GM19372 (cell line): ENCODE measurements around the gene SLC39A5.
A peak's percentile ranks its signal among the peaks of the same experiment; 100 is the strongest.

Source experiments
- ATAC-seq: cut with Tn5 transposase; IDR thresholded peaks from one replicate; pipeline ENCODE4 v1.9.1; 2021; ENCODE audit warnings: mild to moderate bottlenecking, low read depth, moderate library complexity; ENCODE audit not compliant: unreplicated experiment

Gene SLC39A5

DNA sequence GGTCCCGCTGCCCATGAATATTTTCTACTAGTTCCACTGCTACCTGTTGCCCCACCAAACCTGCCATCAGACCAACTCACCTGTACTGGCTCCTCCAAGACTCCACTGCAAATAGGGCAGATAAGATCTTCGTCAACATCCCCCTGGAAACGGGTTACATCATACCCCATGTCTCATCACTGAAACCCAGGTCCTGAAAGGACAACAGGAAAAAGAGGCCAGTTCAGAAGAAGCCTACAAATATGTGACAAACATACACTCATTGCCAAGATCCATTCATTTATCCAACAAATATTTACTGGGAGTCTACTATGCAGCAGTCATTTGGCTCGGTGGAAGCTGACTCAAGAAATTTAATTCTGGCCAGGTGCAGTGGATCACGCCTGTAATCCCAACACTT is 16.0 kb upstream of the SLC39A5 start:
- ATAC-seq: no peak

- ATAC-seq: no peak
Observed at GRCh38 chr12:56216461-56216860, 13.4 kb upstream of the SLC39A5 start.

GRCh38 chr12:56219840-56220239 is 10.0 kb upstream of the SLC39A5 start:
- ATAC-seq: no peak

DNA sequence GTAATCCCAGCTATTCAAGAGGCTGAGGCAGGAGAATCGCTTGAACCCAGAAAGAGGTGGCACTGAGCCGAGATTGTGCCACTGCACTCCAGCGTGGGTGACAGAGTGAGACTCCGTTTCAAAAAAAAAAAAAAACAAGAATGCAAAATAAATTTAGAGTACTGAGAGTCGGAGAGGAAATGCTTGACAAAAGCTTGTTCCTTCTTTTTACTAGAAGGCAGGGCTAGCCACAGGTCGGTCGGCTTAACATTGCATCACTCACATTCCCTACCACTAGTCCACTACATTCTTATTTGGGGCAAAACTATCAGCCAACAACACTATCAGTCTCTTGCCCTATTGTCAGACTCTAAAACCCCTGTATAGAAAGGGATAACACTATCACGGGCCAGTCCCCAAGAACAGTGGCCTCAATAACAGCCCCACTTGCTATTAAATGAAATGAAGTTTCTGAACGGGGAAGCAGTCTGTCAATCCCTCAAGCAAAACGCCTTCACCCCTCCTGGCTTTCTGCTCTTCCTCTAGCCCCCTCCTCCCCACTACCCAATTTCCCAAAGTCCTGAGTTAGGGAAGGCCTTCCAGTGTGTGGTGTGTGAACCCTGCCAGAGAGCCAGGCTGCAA is 9.1 kb upstream of the SLC39A5 start:
- ATAC-seq: no peak

DNA sequence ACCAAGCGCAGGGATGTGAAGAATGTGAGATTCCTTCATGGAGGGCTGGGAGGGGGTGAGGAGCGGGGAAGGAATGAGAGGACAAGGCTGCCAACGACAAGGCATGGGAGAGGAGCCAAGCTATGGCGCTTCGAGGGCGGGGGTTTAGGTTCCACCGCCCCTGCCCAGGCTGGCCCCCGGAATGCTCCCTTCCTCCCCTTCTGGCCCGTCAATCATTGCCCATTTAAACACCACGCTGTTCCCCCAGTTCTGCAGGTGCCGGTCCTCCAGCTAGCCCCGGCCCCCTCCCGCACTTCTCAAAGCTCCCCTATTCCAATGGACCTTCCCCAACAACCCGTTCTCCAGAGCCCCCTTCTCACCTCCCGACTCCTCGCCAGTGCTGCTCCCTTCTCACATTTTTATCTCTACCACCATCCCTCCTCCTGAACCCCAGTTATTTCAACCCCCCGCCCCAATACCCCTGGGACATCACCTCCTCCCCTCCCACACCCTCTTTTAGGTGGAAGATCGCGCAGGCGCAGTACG is 8.6 kb upstream of the SLC39A5 start:
- peak; percentile 21 for ATAC-seq

DNA sequence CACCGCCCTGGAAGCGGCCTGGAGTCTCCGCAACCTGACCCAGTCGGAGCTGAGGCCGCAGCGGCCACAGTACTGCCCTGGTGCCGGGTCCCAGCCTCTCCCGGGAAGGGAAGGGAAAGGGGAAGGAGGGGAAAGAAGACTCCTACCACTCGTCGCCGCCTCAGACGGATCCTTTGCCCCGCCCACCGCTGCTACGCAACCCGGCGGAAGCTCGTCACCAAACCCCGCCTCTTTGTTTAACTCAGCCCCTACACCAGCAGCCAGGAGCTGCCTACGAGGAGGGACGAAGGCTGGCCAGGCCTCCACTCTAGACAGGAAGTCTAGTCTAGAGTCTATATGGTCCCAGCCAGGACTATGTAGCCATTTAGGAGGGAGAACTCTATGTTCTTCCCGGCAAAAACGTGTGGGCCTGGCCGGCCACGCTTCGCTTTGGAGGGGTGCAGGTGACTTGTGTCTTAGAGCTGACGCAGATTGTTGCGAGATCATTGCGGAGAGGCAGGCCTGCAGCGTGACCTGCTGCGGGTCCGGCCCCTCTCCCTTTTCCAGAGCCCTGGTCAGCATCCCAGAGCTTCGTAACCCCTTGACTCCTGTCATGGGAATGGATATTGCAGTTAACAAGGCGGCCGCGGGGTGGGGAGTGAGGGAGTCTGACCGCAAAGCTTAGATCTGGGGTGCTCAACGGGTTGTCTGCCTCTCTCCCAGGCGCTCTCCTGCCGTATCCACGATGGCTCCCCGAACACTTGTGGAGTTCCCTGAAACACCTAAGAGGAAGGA is 7.9 kb upstream of the SLC39A5 start, which contains the start of gene RNF41:
TSS of gene RNF41 (minus strand) at position 166 of the 774 bp plus-strand sequence. CDS start 7,875 bp downstream, outside the sequence.
- peak; percentile 78 for ATAC-seq

DNA sequence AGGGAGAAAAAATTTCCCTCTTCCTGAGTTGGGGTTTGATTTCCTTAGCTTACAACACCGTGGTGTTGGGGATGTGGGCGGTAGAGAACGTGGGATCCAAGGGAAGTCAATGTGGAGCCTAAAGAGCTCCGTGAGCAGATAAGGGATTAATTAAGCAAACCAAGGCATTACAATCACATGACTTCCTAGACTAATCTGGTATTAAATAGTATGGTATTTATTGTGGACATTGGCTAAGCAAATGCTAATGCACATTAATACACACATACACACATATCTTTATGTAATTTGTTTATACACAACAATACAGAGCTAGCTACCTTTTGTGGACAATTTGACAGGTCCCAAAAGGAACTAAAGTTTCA is 7.3 kb upstream of the SLC39A5 start:
- ATAC-seq: no peak

- no peak for ATAC-seq
Observed at GRCh38 chr12:56223571-56224101, 6.2 kb upstream of the SLC39A5 start.

DNA sequence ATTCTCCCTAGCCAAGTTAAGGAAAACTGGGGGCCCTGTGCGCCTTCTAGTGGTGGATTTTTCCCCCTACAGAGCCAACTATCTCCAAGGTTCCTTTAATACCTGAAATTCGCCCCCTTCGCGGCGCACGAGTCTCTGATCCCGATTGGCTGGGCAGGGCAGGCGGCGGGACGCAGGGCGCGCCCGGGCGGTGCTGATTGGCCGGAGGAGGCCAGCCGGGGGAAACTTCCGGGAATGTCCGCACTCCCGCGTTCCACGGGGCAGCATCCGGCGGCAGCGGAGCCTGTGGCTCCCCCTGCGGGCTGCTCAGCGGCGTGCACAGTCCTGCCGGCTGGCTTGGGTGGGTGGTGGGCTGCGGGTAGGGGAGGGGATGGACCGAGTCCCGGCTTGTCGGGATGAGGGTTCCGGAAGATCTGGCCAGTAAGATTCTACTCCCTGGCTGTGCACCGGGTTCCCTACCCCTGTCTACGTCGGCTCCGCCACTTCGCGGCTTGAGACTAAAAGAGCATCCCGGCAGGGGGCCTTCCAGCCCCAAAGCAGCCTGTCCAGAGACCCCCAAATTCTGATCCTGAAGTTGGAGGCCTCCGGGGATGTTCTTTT is 5.6 kb upstream of the SLC39A5 start, which contains the start of gene NABP2:
TSS of gene NABP2 (plus strand) at position 241 of the 600 bp plus-strand sequence. CDS start 515 bp downstream, outside the sequence.
- ATAC-seq: peak; percentile 60

- no peak for ATAC-seq
Observed at GRCh38 chr12:56224954-56225353, 4.9 kb upstream of the SLC39A5 start.

DNA sequence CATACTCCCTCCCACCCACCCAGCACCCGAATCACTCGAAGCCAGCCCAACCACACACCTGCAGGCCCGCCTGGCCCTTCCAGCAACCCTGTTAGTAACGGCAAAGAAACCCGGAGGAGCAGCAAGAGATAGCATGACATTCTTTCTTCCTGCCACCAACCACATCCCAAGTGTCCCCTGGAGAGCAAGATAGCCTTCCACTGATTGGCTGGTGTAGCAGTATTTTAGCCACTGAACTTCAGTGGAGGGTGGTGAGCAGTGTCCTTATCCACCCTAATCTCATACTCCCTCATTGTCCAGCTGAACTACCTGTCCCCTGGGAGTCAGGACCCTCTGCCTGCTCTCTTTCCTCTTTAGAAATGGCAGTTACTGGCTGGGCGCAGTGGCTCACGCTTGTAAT is 769 bp upstream of the SLC39A5 start:
- ATAC-seq: no peak

- ATAC-seq: no peak
Observed at GRCh38 chr12:56230432-56231183, 757 bp downstream of the SLC39A5 start.

- no peak for ATAC-seq
Observed at GRCh38 chr12:56231184-56231582, 1.3 kb downstream of the SLC39A5 start.

- ATAC-seq: no peak
Observed at GRCh38 chr12:56234746-56235436, 5.0 kb downstream of the SLC39A5 start.

DNA sequence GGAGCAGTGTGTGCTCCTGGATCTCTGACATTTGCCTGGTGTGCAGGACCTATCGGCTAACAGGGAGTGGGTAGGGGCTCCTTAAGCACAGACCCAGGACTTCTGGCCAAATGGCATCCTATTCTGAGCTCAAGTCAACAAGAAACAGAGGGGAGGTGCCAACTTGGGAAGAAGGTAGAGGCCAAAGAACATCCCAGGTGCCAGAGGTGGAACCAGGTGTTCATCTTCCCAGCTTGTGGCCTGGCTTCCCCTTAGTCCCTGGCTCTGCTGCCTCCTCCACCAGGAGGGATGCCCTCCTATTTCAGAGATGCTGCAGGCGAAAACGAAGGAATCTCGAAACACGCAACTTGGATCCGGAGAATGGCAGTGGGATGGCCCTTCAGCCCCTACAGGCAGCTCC is 6.2 kb downstream of the SLC39A5 start:
- ATAC-seq: no peak

GRCh38 chr12:56236985-56237384 is 7.1 kb downstream of the SLC39A5 start:
- ATAC-seq: no peak

DNA sequence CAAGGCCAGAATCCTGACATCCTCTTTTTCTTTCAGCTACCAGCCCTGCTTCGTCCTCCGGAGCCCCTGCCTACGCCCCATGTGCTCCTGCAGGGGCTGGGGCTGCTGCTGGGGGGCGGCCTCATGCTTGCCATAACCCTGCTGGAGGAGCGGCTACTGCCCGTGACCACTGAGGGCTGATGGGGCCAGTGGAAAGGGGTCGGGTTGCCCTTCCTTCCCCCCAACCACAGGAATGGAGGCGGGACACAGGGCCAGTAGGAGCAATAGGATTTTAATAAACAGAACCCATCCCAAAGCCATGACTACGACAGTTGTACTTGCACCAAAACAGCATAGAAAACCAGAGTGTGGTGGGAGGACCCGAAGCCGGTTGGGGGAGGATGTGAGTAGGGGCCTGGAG is 7.7 kb downstream of the SLC39A5 start:
- no peak for ATAC-seq

DNA sequence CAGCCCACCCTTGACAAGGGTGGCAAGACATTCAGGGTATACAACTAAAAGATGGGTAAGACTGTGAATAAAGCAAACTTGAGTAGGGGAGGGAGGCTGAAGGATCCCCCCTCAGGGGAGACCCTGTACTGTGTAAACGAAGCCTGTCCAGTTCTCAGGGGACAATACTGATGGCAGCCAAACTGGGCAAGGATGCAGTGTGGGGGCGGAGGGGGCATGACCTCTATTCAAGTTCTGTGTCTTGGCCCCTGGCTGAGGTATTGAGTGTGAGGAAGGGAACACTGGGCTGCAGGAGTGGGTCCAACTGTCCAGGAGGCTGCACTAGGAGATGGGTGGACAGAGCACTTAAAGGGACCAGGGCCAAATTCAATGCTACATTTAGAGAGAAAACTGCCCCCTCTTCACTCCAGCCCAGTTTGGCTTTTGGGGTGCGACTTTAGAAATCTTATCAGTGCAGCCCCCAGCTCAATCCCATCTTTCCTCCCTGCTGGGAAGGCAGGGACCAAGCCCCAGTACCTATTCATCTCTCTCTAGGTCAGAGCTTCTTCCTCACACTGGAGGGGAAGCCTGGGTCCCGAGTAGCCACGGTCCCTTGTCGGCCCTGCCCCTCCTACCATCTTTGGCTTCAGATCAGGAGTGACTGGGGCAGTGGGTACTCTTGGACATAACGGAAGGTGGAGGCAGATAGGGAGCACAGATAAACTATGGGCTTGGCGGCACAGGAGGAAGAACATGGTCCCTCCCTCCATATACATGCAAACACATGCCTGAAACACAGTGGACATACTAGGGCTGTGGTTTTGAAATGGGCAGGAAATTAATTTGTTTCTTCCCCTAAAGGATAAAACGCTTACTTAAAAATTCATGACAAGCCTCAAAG is 11.8 kb downstream of the SLC39A5 start:
- ATAC-seq: no peak

GRCh38 chr12:56242986-56243385 is 13.1 kb downstream of the SLC39A5 start:
- no peak for ATAC-seq
